ENCODE results near the gene RINL. TPM values are rescaled to one million over a fixed set of nuclear protein-coding genes. Genes with fewer than 3 reads are reported as not detected.
"Not testable (repeated sequence)": the region's sequence is repeated elsewhere in the genome, so short reads cannot be mapped to it uniquely, and the experiment has no call there.

RINL gene
- total RNA-seq, 4 donors from 2014 or later, result 5.3 to 10.4 (median 7.1) TPM

DNA sequence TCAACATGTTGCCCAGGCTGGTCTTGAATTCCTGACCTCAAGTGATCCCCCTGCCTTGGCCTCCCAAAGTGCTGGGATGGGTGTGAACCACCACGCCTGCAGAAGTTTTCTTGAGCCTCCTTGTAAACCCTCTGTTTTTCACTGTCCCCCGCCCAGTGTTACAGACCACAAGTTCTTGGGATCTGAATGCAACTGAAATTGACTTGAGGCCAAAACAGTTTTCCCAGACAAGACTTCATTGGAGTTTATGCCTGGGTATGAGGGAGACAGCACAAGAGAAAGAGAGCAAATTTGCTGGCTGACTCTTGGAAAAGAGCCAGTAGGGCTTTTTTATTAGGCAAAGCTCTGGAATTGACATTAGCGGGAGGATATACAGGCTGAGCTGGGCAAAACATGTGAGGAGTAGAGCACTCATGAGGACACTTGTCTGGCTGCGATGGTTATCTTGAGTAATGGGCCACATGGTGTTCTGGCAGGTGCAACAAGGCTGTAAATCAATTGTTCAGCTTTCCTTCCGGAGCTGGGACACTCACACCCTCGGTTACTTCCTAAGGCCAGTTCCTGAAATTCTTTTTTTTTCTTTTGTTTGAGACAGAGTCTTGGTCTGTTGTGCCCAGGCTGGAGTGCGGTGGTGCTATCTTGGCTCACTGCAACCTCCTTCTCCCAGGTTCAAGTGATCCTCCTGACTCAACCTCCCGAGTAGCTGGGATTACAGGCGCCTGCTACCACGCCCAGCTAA is 15.6 kb downstream of the RINL start:
- DNase-seq (ENCODE audit: low spot score) (no peak), ATAC-seq (ENCODE audit: low FRiP score) (no peak)
- TF ChIP-seq, protein P1, sequence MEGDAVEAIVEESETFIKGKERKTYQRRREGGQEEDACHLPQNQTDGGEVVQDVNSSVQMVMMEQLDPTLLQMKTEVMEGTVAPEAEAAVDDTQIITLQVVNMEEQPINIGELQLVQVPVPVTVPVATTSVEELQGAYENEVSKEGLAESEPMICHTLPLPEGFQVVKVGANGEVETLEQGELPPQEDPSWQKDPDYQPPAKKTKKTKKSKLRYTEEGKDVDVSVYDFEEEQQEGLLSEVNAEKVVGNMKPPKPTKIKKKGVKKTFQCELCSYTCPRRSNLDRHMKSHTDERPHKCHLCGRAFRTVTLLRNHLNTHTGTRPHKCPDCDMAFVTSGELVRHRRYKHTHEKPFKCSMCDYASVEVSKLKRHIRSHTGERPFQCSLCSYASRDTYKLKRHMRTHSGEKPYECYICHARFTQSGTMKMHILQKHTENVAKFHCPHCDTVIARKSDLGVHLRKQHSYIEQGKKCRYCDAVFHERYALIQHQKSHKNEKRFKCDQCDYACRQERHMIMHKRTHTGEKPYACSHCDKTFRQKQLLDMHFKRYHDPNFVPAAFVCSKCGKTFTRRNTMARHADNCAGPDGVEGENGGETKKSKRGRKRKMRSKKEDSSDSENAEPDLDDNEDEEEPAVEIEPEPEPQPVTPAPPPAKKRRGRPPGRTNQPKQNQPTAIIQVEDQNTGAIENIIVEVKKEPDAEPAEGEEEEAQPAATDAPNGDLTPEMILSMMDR (IDR thresholded peaks at IDR 0.05), result no peak

DNA sequence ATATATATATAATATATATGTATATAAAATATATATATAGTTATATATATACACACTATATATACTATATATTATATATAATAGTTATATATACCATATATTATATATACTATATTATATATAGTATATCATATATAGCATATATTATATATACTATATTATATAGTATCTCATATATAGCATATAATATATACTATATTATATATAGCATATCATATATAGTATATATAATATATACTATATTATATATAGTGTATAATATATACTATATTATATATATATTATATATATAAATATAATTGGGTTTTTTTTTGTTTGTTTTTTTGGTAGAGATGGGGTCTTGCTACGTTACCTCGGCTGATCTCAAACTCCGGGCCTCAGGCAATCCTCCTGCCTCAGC is 16.7 kb downstream of the RINL start:
- no peak for DNase-seq (ENCODE audit: low spot score)
- ATAC-seq (ENCODE audit: low FRiP score), result no peak
- TF ChIP-seq, protein P1 (IDR thresholded peaks at IDR 0.05), result no peak

DNA sequence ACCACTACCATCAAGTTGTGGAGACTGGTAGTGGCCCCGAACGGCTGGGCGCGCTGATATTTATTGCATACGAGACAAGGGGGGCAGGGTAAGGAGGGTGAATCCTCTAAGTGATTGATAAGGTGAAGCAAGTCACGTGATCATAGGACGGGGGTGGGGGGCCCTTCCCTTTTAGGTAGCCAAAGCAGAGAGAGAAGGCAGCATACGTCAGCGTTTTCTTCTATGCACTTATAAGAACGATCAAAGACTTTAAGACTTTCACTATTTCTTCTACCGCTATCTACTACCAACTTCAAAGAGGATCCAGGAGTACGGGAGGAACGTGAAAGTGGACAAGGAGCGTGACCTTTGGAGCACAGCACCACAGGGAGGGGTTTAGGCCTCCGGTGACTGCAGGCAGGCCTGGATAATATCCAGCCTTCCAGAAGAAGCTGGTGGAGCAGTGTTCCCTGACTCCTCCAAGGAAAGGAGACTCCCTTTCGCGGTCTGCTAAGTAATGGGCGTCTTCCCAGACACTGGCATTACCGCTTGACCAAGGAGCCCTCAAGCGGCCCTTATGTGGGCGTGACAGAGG is 18.4 kb downstream of the RINL start:
- not testable (repeated sequence) for ATAC-seq (ENCODE audit: low FRiP score); DNase-seq (ENCODE audit: low spot score)

DNA sequence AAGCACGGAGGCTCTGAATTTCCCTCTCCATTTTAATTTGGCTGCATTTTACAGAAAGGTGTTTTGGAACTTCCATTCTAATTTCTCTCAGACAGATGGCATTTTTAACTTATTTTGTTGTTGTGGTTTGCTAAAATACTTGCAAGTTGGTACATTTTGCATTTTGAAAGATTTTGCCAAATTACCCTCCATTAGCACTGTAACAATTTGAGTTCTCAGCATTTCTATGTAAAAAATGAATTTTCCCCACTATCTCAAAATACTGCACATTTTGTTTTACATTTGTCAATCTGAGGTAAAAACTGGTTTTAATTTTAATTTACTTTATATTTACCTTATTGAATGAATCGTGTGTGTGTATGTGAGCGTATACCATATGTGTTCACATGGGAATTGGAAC is 21.3 kb downstream of the RINL start:
- TF ChIP-seq, protein P1 (IDR thresholded peaks at IDR 0.05), result no peak
- ATAC-seq (ENCODE audit: low FRiP score) (no peak), DNase-seq (ENCODE audit: low spot score) (no peak)

DNA sequence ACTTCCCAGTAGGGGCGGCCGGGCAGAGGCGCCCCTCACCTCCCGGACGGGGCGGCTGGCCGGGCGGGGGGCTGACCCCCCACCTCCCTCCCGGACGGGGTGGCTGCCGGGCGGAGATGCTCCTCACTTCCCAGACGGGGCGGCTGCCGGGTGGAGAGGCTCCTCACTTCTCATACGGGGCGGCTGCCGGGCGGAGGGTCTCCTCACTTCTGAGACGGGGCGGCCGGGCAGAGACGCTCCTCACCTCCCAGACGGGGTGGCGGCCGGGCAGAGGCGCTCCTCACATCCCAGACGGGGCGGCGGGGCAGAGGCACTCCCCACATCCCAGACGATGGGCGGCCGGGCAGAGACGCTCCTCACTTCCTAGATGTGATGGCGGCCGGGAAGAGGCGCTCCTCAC is 22.3 kb downstream of the RINL start:
- DNase-seq (ENCODE audit: low spot score); ATAC-seq (ENCODE audit: low FRiP score): not testable (repeated sequence)

DNA sequence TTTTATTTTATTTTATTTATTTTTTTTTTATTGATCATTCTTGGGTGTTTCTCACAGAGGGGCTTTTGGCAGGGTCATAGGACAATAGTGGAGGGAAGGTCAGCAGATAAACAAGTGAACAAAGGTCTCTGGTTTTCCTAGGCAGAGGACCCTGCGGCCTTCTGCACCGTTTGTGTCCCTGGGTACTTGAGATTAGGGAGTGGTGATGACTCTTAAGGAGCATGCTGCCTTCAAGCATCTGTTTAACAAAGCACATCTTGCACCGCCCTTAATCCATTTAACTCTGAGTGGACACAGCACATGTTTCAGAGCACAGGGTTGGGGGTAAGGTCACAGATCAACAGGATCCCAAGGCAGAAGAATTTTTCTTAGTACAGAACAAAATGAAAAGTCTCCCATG is 23.1 kb downstream of the RINL start:
- DNase-seq (ENCODE audit: low spot score), result not testable (repeated sequence)

DNA sequence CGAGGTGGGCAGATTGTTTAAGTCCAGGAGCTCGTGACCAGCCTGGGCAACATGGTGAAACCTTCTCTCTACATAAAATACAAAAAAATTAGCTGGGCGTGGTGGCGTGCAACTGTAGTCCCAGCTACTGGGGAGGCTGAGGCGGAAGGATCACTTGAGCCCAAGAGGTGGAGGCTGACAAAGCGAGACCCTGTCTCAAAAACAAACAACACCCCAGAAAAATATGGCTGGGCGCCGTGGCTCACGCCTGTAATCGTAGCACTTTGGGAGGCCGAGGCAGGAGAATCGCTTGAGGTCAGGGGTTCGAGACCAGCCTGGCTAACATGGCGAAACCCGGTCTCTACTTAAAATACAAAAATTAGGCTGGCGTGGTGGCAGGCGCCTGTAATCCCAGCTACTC is 24.9 kb downstream of the RINL start:
- DNase-seq (ENCODE audit: low spot score) (no peak), ATAC-seq (ENCODE audit: low FRiP score) (no peak)
- TF ChIP-seq, protein P1 (IDR thresholded peaks at IDR 0.05), result no peak

More for the DNA sequence above, 23.1 kb downstream of the RINL start:
- ATAC-seq (ENCODE audit: low FRiP score), result not testable (repeated sequence)

DNA sequence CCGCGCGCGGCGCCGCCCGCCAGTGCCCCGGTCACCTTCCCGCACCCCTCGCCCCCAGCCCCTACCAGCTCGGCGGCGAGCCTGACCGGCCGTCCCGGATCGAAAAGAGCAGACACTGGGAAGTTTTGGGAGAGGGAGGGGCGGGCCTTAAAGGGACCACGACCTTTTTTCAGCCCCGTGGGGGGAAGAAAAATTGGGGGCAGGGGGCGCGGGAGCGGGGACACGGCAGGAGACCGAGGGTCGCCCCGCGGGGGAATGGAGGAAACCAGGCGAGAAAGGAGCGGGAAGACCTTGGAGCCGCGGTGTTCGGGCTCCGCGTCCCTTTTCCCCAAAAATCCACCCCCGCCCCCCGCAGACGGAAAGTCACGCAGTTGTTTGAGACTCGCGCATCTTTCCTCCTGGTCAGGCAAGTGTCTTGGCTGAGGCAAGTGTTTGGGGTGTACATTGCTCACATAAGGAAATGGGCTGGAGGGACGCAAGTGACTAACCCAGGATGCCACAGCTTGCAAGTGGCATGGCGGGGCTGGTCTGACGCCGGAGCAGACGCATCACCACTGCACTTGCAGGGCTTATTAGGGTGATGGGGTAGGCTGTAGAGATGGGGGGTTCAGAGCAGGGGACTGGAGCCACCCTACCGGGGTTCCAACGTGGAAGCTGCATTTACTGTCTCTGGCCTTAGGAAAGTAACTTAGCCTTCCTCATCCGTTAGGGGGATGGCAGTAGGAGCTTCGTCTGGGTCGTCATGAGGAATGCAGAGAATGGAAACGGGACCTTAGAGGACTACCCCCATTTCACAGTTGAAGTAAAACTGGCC is 25.6 kb downstream of the RINL start:
- TF ChIP-seq, protein P1 (IDR thresholded peaks at IDR 0.05), result no peak
- ATAC-seq (ENCODE audit: low FRiP score) (no peak), DNase-seq (ENCODE audit: low spot score) (peak; percentile 58)
